Panc1 (cell line): ENCODE results near the gene PPP6R2. TPM values are rescaled to one million over a fixed set of nuclear protein-coding genes. Genes with fewer than 3 reads are reported as not detected.

Experiments used
- ATAC-seq: fragments of 200-7000 bp; cut with Tn5 transposase; 2 replicates; pipeline ENCODE4 v1.9.1; 2020; ENCODE audit warnings: mild to moderate bottlenecking, moderate library complexity
- BruUV-seq: library from RNA; stranded (reverse); fragments of 400-500 nt; replicated peaks from 2 replicates; lab custom pipeline; 2021; lab: Mats Ljungman, UMichigan
- CTCF ChIA-PET: fragments of 300-600 bp; sonication (Branson Sonifier 250); formaldehyde crosslinking; loops from one replicate; lab custom pipeline; 2022; ENCODE audit warnings: antibody characterized with exemption; lab: Charles Lee
- POLR2A ChIA-PET: fragments of 300-600 bp; sonication (Branson Sonifier 250); formaldehyde crosslinking; loops from one replicate; lab custom pipeline; 2022; ENCODE audit warnings: antibody characterized with exemption; lab: Charles Lee
- DNase-seq: peaks from one replicate; pipeline ENCODE4 v3.0.0-alpha.2; 2010; ENCODE audit warnings: low read depth, low spot score
- H3K27ac ChIP-seq: 2 replicates; pipeline ENCODE4 v1.5.1; 2011; ENCODE audit warnings: mild to moderate bottlenecking, low read length, inconsistent platforms
- H3K27me3 ChIP-seq: fragments of 200-500 bp; sonication (Bioruptor generic); 2 replicates; pipeline ENCODE4 v1.6.0; 2014; ENCODE audit warnings: low read length, inconsistent platforms; ENCODE audit not compliant: control insufficient read depth, insufficient read depth
- H3K36me3 ChIP-seq: fragments of 200-500 bp; sonication (Bioruptor generic); 2 replicates; pipeline ENCODE4 v1.5.1; 2014; ENCODE audit warnings: inconsistent platforms, mild to moderate bottlenecking, low read length, moderate library complexity; ENCODE audit not compliant: control insufficient read depth, insufficient read depth
- H3K4me1 ChIP-seq: 2 replicates; pipeline ENCODE4 v1.5.1; 2011; ENCODE audit warnings: inconsistent platforms, mild to moderate bottlenecking, low read length, moderate library complexity; ENCODE audit not compliant: control insufficient read depth, insufficient read depth
- H3K4me3 ChIP-seq, 2 experiments: 2 replicates each; pipeline ENCODE4 v1.5.1; 2011 to 2012; ENCODE audit warnings: low read depth in 2 of 2, low read length in 2 of 2, mild to moderate bottlenecking in 2 of 2, inconsistent platforms in 1 of 2, moderate library complexity in 1 of 2
- H3K9me3 ChIP-seq: fragments of 200-500 bp; sonication (Bioruptor generic); 2 replicates; pipeline ENCODE4 v1.5.1; 2014; ENCODE audit warnings: low read depth, mild to moderate bottlenecking, inconsistent platforms, low read length, moderate library complexity; ENCODE audit not compliant: control insufficient read depth, insufficient read depth
- POLR2AphosphoS5 ChIP-seq: IDR thresholded peaks from 2 replicates; pipeline ENCODE4 v1.6.1; 2012; ENCODE audit warnings: mild to moderate bottlenecking, low read depth, low read length, moderate library complexity
- SIN3A ChIP-seq: IDR thresholded peaks from 2 replicates; pipeline ENCODE4 v1.6.1; 2012; ENCODE audit warnings: low read depth, mild to moderate bottlenecking, low read length, moderate library complexity, borderline replicate concordance; ENCODE audit not compliant: insufficient read depth
- TCF7L2 ChIP-seq: IDR thresholded peaks from 2 replicates; pipeline ENCODE4 v1.6.1; 2011; ENCODE audit warnings: mild to moderate bottlenecking, low read depth, low read length, inconsistent platforms
- in situ Hi-C: cut with HindIII; loops from 2 replicates; pipeline ENCODE4 v1.10.0; 2016; ENCODE audit warnings: low sequenced_read_pairs, low pct_unique_long_range_greater_than_20kb
- intact Hi-C: fragments of 100-400 bp; cut with micrococcal nuclease; formaldehyde crosslinking; loops from one replicate; pipeline ENCODE4 v1.10.0; 2022; ENCODE audit not compliant: unreplicated experiment
- total RNA-seq: library from RNA; stranded (reverse); gene quantifications from one replicate; pipeline ENCODE4 v1.2.1, GENCODE V29; 2021; ENCODE audit not compliant: unreplicated experiment
- TF ChIP-seq, protein P1 (sequence below): fragments of 450-650 bp; IDR thresholded peaks from 2 replicates; pipeline ENCODE4 v1.5.1; 2017; ENCODE audit warnings: mild to moderate bottlenecking
- TF ChIP-seq, protein P2 (sequence below), 2 experiments: IDR thresholded peaks; 2 replicates each; pipeline ENCODE4 v1.6.1; 2011 to 2012; ENCODE audit warnings: low read depth in 2 of 2, control low read depth in 1 of 2, low read length in 1 of 2, mild to moderate bottlenecking in 1 of 2, moderate library complexity in 1 of 2; ENCODE audit not compliant: insufficient read depth in 1 of 2

The PPP6R2 gene
- total RNA-seq, 1 experiment from 2014 or later: 52.8 TPM

DNA sequence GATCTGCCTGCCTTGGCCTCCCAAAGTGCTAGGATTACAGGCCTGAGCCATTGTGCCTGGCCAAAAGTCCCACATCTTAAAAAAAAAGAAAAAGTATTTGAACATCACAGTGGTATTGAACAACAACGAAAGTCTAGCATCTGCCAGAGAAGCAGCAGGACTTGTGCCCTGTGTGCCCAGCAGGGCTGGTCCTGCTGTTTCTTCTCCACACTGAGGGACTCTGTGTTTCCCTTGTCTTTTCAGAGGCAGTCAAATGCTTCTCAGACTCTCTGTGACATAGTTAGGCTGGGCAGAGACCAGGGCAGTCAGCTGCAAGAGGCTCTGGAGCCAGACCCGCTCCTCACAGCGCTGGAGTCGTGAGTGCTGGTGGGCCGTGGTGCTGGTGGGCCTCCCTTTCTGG is 75.5 kb downstream of the PPP6R2 start:
- Histone ChIP-seq H3K9me3 (no peaks in the 10 kb centered on the region), H3K27me3 (no peaks in the 10 kb centered on the region), H3K36me3 (peaks cover 5% of the 10 kb centered on the region), H3K4me3 (no peak overlapping the region), H3K27ac (no peak overlapping the region), H3K4me1 (no peaks in the 10 kb centered on the region)
- ATAC-seq (no peak), DNase-seq (no peak)
- intact Hi-C loops (no loop called here), in situ Hi-C loops (no loop called here)
- ChIA-PET CTCF (no interaction called here), POLR2A (no interaction called here)
- no TSS peak for BruUV-seq
- TF ChIP-seq, protein P1, sequence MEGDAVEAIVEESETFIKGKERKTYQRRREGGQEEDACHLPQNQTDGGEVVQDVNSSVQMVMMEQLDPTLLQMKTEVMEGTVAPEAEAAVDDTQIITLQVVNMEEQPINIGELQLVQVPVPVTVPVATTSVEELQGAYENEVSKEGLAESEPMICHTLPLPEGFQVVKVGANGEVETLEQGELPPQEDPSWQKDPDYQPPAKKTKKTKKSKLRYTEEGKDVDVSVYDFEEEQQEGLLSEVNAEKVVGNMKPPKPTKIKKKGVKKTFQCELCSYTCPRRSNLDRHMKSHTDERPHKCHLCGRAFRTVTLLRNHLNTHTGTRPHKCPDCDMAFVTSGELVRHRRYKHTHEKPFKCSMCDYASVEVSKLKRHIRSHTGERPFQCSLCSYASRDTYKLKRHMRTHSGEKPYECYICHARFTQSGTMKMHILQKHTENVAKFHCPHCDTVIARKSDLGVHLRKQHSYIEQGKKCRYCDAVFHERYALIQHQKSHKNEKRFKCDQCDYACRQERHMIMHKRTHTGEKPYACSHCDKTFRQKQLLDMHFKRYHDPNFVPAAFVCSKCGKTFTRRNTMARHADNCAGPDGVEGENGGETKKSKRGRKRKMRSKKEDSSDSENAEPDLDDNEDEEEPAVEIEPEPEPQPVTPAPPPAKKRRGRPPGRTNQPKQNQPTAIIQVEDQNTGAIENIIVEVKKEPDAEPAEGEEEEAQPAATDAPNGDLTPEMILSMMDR: no peak
- TF ChIP-seq TCF7L2: no peak

DNA sequence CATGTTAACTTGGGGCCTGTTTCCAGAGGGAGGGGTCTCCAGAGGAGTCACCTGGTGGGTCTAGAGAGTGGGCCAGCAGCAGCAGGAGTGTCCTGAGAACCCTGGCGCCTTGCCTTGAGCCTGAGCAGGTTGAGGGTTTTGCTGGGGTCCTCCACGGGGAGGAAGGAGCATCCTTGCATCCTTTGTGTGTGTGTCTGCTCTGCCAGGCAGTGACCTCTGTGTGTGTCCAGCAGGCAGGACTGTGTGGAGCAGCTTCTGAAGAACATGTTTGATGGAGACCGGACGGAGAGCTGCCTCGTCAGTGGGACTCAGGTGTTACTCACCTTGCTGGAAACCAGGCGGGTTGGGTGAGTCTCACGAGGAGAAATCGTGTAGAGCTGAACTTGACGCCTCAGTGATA is 76.0 kb downstream of the PPP6R2 start:
- Histone ChIP-seq H3K27ac (no peak overlapping the region), H3K27me3 (no peaks in the 10 kb centered on the region), H3K9me3 (no peaks in the 10 kb centered on the region), H3K36me3 (peaks cover 5% of the 10 kb centered on the region), H3K4me1 (no peaks in the 10 kb centered on the region), H3K4me3 (no peak overlapping the region)
- DNase-seq: no peak
- TF ChIP-seq TCF7L2 (no peak), SIN3A (no peak), POLR2AphosphoS5 (no peak)
- TF ChIP-seq, protein P2, sequence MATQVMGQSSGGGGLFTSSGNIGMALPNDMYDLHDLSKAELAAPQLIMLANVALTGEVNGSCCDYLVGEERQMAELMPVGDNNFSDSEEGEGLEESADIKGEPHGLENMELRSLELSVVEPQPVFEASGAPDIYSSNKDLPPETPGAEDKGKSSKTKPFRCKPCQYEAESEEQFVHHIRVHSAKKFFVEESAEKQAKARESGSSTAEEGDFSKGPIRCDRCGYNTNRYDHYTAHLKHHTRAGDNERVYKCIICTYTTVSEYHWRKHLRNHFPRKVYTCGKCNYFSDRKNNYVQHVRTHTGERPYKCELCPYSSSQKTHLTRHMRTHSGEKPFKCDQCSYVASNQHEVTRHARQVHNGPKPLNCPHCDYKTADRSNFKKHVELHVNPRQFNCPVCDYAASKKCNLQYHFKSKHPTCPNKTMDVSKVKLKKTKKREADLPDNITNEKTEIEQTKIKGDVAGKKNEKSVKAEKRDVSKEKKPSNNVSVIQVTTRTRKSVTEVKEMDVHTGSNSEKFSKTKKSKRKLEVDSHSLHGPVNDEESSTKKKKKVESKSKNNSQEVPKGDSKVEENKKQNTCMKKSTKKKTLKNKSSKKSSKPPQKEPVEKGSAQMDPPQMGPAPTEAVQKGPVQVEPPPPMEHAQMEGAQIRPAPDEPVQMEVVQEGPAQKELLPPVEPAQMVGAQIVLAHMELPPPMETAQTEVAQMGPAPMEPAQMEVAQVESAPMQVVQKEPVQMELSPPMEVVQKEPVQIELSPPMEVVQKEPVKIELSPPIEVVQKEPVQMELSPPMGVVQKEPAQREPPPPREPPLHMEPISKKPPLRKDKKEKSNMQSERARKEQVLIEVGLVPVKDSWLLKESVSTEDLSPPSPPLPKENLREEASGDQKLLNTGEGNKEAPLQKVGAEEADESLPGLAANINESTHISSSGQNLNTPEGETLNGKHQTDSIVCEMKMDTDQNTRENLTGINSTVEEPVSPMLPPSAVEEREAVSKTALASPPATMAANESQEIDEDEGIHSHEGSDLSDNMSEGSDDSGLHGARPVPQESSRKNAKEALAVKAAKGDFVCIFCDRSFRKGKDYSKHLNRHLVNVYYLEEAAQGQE (IDR thresholded peaks at IDR 0.05; ENCODE audit: insufficient read depth in 1 of 2, low read depth in 2 of 2, low read length in 1 of 2): no peak
- TF ChIP-seq, protein P1: no peak
- CTCF ChIA-PET: no interaction called here
- no TSS peak for BruUV-seq
- POLR2A ChIA-PET: no interaction called here
- in situ Hi-C loops (no loop called here), intact Hi-C loops (no loop called here)
- no peak for ATAC-seq

DNA sequence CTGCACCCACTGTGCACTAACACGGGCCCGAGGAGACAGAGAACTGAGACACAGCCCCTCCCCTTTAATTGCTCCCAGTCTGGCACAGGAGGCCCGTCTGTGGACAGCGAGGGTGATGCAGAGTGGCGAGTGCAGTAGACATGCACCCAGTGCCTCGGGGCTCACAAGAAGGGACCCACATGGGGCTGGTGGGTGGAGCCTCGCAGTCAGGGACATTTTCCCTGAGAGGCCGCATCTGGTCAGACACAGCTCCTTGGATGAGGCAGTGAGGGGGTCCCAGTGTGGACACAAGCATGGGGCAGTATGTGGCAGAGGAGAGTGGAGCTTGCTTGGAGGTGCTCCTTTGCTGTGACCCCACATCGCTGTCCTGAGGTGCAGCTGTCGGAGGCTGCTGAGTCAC is 76.9 kb downstream of the PPP6R2 start:
- TF ChIP-seq SIN3A (no peak), POLR2AphosphoS5 (no peak), TCF7L2 (no peak)
- TF ChIP-seq, protein P1: no peak
- TF ChIP-seq, protein P2 (IDR thresholded peaks at IDR 0.05; ENCODE audit: insufficient read depth in 1 of 2, low read depth in 2 of 2, low read length in 1 of 2): no peak
- POLR2A ChIA-PET: no interaction called here
- peaks cover 5% of the 10 kb centered on the region for H3K36me3 ChIP-seq

More for the DNA sequence above, 76.9 kb downstream of the PPP6R2 start:
- ATAC-seq (no peak; the same call in 1 of the 2 replicates), DNase-seq (no peak)
- in situ Hi-C loops: no loop called here
- CTCF ChIA-PET: no interaction called here
- BruUV-seq: no TSS peak
- intact Hi-C loops: no loop called here
- Histone ChIP-seq H3K27me3 (no peaks in the 10 kb centered on the region), H3K4me3 (no peak overlapping the region), H3K4me1 (no peaks in the 10 kb centered on the region), H3K27ac (no peak overlapping the region), H3K9me3 (no peaks in the 10 kb centered on the region)
